C4-2B (cell line): ENCODE data around the gene SLC16A13.

Source experiments
- ZFX ChIP-seq: fragments of 450-650 bp; IDR thresholded peaks from 2 replicates; pipeline ENCODE4 v1.6.1; 2017
- TF ChIP-seq, protein P1 (sequence below): fragments of 450-650 bp; conservative IDR thresholded peaks from 2 replicates; pipeline ENCODE4 v1.5.1; 2017; ENCODE audit warnings: mild to moderate bottlenecking

- TF ChIP-seq, protein P1, sequence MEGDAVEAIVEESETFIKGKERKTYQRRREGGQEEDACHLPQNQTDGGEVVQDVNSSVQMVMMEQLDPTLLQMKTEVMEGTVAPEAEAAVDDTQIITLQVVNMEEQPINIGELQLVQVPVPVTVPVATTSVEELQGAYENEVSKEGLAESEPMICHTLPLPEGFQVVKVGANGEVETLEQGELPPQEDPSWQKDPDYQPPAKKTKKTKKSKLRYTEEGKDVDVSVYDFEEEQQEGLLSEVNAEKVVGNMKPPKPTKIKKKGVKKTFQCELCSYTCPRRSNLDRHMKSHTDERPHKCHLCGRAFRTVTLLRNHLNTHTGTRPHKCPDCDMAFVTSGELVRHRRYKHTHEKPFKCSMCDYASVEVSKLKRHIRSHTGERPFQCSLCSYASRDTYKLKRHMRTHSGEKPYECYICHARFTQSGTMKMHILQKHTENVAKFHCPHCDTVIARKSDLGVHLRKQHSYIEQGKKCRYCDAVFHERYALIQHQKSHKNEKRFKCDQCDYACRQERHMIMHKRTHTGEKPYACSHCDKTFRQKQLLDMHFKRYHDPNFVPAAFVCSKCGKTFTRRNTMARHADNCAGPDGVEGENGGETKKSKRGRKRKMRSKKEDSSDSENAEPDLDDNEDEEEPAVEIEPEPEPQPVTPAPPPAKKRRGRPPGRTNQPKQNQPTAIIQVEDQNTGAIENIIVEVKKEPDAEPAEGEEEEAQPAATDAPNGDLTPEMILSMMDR = no peak
- TF ChIP-seq ZFX = no peak
These were observed 27.8 kb downstream of the SLC16A13 start for GRCh38 chr17:7063518-7064094.
